Neural progenitor cell (in vitro differentiated cells): ENCODE data around the gene FAM174C.

ENCODE experiments used
- EZH2phosphoT487 ChIP-seq: fragments of 200-600 bp; sonication (generic); IDR thresholded peaks from 2 replicates; pipeline ENCODE4 v1.6.1; 2017; ENCODE audit warnings: antibody characterized with exemption
- TF ChIP-seq, protein P1 (sequence below): fragments of 200-600 bp; sonication (generic); IDR thresholded peaks from 2 replicates; pipeline ENCODE4 v1.5.1; 2017; ENCODE audit warnings: antibody characterized with exemption, mild to moderate bottlenecking

DNA sequence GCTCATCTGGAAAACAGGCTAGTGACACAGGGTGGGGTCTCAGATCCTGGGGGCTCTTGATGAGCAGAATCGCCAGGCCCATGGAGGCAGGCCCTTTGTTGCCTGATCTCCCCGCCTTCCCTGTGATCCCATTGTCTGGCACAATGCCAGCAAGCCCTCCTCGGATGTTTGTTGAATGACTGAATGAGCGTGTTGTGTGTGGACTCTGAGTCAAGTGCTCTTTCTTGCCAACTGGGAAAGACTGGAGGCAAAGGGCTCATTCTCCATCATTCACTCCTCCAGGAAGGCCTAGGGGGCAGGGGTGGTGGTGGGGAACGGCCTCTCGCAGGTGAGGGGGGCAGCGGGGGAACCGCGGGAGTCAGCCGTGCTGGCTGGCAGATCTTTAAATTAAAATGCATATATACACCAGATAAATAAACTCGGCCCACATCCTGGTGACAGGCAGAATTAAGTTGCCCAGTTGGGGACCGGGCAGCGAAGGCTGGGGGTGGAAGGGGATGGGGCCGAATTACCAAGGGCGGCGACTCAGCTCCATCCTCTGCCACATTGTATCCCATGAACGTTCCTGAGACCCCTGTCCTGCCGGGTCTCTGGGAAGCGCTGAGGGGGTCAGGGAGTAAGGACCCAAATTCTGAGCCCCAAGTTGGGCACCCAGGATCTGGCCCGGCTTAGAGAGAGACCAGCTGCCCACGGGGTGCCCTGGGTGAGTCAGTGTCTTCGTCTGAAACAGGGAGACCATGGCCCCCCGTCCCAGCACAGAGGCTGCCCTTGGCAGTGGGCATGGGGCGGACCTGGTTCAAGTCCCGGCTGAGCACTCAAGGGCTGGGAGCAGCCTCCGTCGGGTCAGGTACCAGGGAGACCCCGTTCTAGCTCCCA is 34.9 kb downstream of the FAM174C start:
- no peak for TF ChIP-seq EZH2phosphoT487
- TF ChIP-seq, protein P1, sequence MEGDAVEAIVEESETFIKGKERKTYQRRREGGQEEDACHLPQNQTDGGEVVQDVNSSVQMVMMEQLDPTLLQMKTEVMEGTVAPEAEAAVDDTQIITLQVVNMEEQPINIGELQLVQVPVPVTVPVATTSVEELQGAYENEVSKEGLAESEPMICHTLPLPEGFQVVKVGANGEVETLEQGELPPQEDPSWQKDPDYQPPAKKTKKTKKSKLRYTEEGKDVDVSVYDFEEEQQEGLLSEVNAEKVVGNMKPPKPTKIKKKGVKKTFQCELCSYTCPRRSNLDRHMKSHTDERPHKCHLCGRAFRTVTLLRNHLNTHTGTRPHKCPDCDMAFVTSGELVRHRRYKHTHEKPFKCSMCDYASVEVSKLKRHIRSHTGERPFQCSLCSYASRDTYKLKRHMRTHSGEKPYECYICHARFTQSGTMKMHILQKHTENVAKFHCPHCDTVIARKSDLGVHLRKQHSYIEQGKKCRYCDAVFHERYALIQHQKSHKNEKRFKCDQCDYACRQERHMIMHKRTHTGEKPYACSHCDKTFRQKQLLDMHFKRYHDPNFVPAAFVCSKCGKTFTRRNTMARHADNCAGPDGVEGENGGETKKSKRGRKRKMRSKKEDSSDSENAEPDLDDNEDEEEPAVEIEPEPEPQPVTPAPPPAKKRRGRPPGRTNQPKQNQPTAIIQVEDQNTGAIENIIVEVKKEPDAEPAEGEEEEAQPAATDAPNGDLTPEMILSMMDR, result no peak
